ENCODE measurements around the gene CDC37.

The CDC37 gene

GRCh38 chr19:10395917-10396316, 7.4 kb downstream of the CDC37 start:
- ATAC-seq: no peak
- TF ChIP-seq CSDC2 (CRISPR knock-in tag; IDR thresholded peaks at IDR 0.05) (no peak), ZFP3 (CRISPR knock-in tag; IDR thresholded peaks at IDR 0.05) (no peak), ISL1 (CRISPR knock-in tag; IDR thresholded peaks at IDR 0.05) (no peak), TOX (CRISPR knock-in tag; IDR thresholded peaks at IDR 0.05; ENCODE audit: borderline replicate concordance) (no peak), CSRNP3 (CRISPR knock-in tag; IDR thresholded peaks at IDR 0.05) (no peak), ZNF8 (CRISPR knock-in tag; IDR thresholded peaks at IDR 0.05) (no peak)

GRCh38 chr19:10395436-10395835, 7.9 kb downstream of the CDC37 start:
- ATAC-seq: no peak
- TF ChIP-seq BACH2 (CRISPR knock-in tag; IDR thresholded peaks at IDR 0.05; ENCODE audit: borderline replicate concordance): no peak
- TF ChIP-seq ZC3H10 (CRISPR knock-in tag; IDR thresholded peaks at IDR 0.05): no peak
- TF ChIP-seq ISL1 (CRISPR knock-in tag; IDR thresholded peaks at IDR 0.05): no peak
- no peak for TF ChIP-seq PPARA (CRISPR knock-in tag; IDR thresholded peaks at IDR 0.05; ENCODE audit: borderline replicate concordance)
- TF ChIP-seq, protein P1, sequence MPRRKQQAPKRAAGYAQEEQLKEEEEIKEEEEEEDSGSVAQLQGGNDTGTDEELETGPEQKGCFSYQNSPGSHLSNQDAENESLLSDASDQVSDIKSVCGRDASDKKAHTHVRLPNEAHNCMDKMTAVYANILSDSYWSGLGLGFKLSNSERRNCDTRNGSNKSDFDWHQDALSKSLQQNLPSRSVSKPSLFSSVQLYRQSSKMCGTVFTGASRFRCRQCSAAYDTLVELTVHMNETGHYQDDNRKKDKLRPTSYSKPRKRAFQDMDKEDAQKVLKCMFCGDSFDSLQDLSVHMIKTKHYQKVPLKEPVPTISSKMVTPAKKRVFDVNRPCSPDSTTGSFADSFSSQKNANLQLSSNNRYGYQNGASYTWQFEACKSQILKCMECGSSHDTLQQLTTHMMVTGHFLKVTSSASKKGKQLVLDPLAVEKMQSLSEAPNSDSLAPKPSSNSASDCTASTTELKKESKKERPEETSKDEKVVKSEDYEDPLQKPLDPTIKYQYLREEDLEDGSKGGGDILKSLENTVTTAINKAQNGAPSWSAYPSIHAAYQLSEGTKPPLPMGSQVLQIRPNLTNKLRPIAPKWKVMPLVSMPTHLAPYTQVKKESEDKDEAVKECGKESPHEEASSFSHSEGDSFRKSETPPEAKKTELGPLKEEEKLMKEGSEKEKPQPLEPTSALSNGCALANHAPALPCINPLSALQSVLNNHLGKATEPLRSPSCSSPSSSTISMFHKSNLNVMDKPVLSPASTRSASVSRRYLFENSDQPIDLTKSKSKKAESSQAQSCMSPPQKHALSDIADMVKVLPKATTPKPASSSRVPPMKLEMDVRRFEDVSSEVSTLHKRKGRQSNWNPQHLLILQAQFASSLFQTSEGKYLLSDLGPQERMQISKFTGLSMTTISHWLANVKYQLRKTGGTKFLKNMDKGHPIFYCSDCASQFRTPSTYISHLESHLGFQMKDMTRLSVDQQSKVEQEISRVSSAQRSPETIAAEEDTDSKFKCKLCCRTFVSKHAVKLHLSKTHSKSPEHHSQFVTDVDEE (CRISPR knock-in tag; IDR thresholded peaks at IDR 0.05): no peak
- no peak for TF ChIP-seq PATZ1 (CRISPR knock-in tag; IDR thresholded peaks at IDR 0.05; ENCODE audit: borderline replicate concordance)
- TF ChIP-seq POU6F1 (CRISPR knock-in tag; IDR thresholded peaks at IDR 0.05; ENCODE audit: borderline replicate concordance, low read depth): no peak
- no peak for TF ChIP-seq ZNF8 (CRISPR knock-in tag; IDR thresholded peaks at IDR 0.05)
- TF ChIP-seq TOX (CRISPR knock-in tag; IDR thresholded peaks at IDR 0.05; ENCODE audit: borderline replicate concordance): no peak
- TF ChIP-seq GLIS3 (CRISPR knock-in tag; IDR thresholded peaks at IDR 0.05): no peak
- TF ChIP-seq ZFP3 (CRISPR knock-in tag; IDR thresholded peaks at IDR 0.05): no peak
- TF ChIP-seq ZFP30 (CRISPR knock-in tag; IDR thresholded peaks at IDR 0.05): no peak
- TF ChIP-seq OSR1 (CRISPR knock-in tag; IDR thresholded peaks at IDR 0.05): no peak
- TF ChIP-seq CSDC2 (CRISPR knock-in tag; IDR thresholded peaks at IDR 0.05): no peak
- no peak for TF ChIP-seq ARNTL (CRISPR knock-in tag; IDR thresholded peaks at IDR 0.05; ENCODE audit: borderline replicate concordance, low read depth)
- TF ChIP-seq TCF4 (CRISPR knock-in tag; IDR thresholded peaks at IDR 0.05; ENCODE audit: borderline replicate concordance): no peak

DNA sequence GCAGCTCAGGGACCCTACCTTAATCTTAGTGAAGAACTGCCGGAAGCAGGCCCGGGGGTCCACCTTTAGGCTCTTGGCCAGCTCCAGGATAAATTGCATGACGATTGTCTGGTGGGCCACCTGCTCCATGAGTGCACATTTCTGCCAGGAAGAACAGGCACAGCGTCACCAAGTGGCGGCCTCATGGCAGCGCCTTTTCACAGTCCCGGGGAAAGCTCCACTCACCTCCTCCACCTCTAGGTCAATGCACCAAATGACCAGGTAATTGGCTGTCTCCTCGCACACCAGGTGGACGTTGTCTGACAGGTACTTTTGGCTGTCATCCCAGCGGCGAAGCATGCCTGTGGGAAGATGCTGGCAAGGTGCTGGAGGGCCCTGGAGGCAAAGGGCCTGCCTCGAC, 8.3 kb downstream of the CDC37 start:
- TF ChIP-seq ZFP30 (CRISPR knock-in tag; IDR thresholded peaks at IDR 0.05) (no peak), PPARA (CRISPR knock-in tag; IDR thresholded peaks at IDR 0.05; ENCODE audit: borderline replicate concordance) (no peak), CSRNP3 (CRISPR knock-in tag; IDR thresholded peaks at IDR 0.05) (no peak), ARNTL (CRISPR knock-in tag; IDR thresholded peaks at IDR 0.05; ENCODE audit: borderline replicate concordance, low read depth) (no peak), PATZ1 (CRISPR knock-in tag; IDR thresholded peaks at IDR 0.05; ENCODE audit: borderline replicate concordance) (no peak), GLIS3 (CRISPR knock-in tag; IDR thresholded peaks at IDR 0.05) (no peak), ISL1 (CRISPR knock-in tag; IDR thresholded peaks at IDR 0.05) (no peak), TOX (CRISPR knock-in tag; IDR thresholded peaks at IDR 0.05; ENCODE audit: borderline replicate concordance) (no peak), ZC3H10 (CRISPR knock-in tag; IDR thresholded peaks at IDR 0.05) (no peak), ZNF70 (CRISPR knock-in tag; IDR thresholded peaks at IDR 0.05) (no peak), ZNF8 (CRISPR knock-in tag; IDR thresholded peaks at IDR 0.05) (no peak), OSR1 (CRISPR knock-in tag; IDR thresholded peaks at IDR 0.05) (no peak), ZFP3 (CRISPR knock-in tag; IDR thresholded peaks at IDR 0.05) (no peak), TCF4 (CRISPR knock-in tag; IDR thresholded peaks at IDR 0.05; ENCODE audit: borderline replicate concordance) (no peak), CSDC2 (CRISPR knock-in tag; IDR thresholded peaks at IDR 0.05) (no peak)
- no peak for ATAC-seq
